Testis (tissue), 2 donors: ENCODE results near the gene HSDL1.

ENCODE experiments used
- CTCF ChIP-seq, 3 experiments: fragments of 450-650 bp in 2 of 3; fragments of 200-600 bp in 1 of 3; sonication (generic) in 1 of 3; IDR thresholded peaks; one replicate each; pipeline ENCODE4 v1.5.1; 2016 to 2019; ENCODE audit warnings: antibody characterized with exemption in 3 of 3, mild to moderate bottlenecking in 2 of 3, moderate library complexity in 1 of 3
- POLR2A ChIP-seq: fragments of 450-650 bp; IDR thresholded peaks from one replicate; pipeline ENCODE4 v1.6.1; 2017; ENCODE audit warnings: antibody characterized with exemption, mild to moderate bottlenecking, moderate library complexity

DNA sequence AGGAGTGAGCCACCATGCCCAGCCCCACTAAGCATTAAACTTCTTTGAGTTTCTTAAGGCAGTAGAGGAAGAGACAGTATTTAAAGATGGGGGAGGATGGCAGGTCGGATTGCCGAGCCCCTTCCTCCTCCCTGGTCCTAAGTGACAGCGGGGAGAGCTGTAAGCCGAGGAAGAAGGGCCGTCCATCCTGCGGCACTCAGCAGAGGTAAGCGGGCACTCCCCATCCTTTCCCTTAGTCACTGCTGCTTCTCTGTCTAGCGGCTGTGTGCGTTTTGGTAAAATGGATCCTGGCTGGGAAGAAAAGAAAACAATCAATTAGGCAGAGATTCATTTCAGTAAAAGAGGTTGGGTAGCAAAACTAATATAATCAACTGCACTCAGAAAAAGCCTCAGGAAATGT is 14.0 kb upstream of the HSDL1 start:
- no peak for TF ChIP-seq CTCF (IDR thresholded peaks at IDR 0.05)
- no peak for TF ChIP-seq POLR2A
